AML-193 (cell line): ENCODE results near the gene PKIG.
A peak's percentile ranks its signal among the peaks of the same experiment; 100 is the strongest.

Source experiments
- DNase-seq, 2 experiments: peaks; one replicate each; lab custom pipeline; 2025; lab: John Stamatoyannopoulos, UW

The PKIG gene

DNA sequence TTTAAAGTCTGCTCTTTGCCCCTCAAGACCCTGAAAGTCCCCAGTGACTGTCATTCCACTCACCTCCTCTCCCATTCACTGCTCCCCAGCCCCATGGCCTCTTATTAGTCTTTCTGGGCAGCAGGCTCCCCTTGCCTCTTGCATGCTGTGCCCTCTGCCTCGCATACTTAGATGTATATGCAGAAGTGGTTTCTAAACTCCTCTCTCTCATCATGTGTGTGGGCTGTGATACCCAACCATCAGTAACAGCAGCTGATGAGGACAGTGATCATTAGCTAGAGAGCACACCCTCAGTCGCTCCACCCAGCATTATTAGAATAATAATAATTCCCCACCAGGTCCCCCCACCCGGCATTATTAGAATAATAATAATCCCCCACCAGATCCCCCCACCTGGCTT lies 14.5 kb downstream of the PKIG start:
- DNase-seq, result no peak

GRCh38 chr20:44597516-44597915 lies 15.1 kb downstream of the PKIG start:
- DNase-seq, result no peak

GRCh38 chr20:44597930-44598329 lies 15.6 kb downstream of the PKIG start:
- no peak for DNase-seq

DNA sequence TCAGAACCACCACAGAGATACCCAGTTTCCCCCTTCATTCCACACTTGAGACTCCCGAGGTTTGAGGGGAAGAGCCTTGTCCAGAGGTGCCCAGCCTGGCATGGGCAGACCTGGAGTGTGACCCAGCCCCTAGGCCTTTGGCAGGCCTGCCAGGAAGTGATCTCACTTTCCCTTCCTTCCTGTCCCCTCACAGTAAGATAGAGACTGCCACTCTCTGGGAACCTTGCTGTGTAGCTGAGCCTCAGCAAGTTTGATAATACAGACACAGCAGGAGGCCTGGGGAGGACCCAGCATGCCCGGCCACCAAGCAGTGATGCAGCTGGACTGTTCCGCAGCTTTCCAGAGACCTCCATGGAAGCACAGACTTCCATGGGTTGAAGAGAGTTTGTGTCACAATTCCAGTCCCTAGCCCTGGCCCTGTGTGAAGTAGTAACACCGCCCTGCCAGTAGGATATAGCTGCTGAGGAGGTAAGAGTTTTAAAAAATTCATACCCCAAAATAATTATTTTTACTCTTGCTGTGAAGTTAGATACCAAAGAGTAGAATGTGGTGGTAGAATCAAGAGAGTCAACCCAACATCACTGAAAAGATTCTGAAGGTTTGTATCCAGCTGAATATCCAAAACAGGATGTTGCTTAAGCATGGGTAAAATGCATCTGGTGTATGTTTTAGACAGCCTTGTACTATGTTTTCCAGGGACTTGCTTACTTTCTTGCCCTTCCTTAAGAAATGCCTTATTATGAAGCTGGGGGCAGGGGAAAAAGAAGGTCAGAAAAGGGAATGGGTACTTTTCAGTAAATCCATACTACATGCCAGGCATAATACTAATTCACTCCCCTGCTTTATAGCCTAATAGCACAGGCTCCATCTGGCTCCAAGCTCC lies 16.3 kb downstream of the PKIG start:
- DNase-seq, result peak in 1 of 2 experiments; percentile 6

DNA sequence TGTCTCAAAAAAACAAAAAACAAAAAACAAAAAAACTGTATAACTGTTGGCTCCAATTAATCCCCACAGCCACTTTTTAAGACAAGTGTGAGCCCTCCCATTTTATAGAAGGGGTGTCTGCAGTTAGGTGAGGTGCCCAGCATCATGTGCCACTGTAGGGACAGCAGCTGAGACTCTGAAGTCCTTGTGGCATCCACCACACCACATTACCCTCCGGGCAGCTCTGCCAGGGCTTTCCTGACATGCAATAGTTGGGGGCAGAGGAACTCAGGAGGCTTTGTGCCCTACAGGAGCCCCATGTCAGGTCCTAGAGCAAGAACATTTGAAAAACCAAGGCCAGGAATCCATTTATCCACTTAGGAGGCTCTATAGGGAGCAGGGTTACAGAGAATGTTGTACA lies 17.3 kb downstream of the PKIG start:
- no peak for DNase-seq

DNA sequence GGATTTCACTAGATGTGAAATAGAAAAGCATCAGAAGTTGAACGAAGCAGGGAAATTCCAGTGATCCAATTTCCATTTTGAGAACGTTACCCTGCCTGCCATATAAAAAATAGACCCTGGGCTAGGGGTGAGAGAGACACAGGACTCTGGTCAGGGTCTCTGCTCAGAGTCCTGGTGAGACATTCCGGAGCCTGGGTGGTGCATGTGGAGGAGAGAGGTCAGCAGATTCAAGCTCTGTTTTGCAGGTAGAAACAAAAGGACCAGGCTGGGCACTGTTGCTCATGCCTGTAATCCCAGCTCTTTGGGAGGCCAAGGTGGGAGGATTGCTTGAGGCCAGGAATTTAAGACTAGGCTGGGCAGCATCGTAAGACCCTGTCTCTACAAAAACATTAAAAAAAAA lies 17.9 kb downstream of the PKIG start:
- no peak for DNase-seq

DNA sequence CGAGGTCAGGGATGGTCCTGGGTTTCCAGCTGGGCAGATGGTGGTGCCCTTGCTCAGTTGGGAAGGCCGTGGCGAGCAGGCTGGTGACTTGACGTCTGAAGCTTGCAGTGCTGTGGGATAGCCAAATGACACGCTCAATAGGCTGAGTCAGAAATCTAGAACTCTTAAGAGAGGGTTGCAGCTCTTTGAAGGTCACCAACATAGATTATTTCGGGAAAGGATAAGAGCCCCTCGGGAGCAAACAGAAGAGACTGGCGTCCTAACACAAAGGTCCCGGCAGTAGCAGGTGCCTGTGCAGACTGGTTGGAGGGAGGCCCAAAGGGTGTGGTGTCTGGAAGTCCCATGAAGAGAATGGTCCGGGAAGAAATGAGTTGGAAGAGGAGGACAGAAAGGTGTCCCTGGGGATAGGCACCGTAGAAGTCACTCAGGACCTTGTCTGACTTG lies 18.4 kb downstream of the PKIG start:
- no peak for DNase-seq

DNA sequence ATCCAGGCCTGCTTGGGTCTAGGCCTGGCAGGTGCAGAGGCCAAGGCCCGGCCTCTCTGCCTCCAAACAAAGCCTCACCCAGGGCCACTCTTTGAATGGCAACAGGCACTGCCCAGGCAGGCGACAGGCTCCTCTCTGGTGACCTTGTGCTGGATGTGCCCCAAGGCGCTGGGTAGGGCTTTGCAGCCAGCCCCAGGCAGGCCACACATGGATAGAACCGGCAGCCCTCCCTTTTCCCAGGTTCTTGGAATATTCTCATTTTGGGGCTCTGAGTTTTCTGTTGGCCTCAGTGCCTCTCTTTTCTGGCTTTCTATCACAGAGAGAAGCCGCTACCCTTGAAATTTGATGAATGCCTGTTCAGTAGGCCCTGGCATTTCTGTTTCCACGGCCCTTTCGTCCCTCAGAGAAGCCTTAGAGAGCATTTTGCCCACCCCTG lies 18.9 kb downstream of the PKIG start:
- DNase-seq, result no peak

GRCh38 chr20:44601801-44602204 lies 19.4 kb downstream of the PKIG start:
- DNase-seq, result no peak

- no peak for DNase-seq
These were observed 20.9 kb downstream of the PKIG start for GRCh38 chr20:44603327-44603726.

DNA sequence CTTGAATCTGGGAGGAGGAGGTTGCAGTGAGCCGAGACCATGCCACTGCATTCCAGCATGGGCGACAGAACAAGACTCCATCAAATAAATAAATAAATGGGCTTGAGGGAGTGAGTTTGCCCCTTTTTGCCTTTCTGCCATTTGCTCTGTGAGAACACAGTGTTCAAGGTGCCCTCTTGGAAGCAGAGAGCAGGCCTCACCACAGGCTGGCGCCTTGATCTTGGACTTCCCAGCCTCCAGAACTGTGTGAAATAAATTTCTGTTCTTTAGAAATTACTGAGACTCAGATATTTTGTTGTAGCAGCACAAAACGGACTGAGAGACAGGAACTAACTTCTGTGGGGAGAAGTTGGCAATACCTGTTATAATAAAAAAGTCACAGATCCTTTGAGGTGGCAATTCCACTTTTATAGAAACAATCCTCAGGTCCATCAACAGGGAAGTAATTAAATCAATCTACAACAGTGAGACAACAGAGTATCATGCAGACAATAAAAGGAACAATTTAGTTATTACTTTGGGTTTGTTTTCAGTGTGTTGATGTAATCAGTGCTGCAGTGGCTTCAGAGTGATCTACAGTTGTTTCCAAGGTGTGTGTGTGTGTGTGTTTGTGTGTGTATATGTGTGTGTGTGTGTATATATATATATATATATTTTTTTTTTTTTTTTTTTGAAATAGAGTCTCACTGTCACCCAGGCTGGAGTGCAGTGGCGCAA lies 24.5 kb downstream of the PKIG start:
- DNase-seq, result no peak

GRCh38 chr20:44609006-44609515 lies 26.7 kb downstream of the PKIG start:
- DNase-seq, result no peak

DNA sequence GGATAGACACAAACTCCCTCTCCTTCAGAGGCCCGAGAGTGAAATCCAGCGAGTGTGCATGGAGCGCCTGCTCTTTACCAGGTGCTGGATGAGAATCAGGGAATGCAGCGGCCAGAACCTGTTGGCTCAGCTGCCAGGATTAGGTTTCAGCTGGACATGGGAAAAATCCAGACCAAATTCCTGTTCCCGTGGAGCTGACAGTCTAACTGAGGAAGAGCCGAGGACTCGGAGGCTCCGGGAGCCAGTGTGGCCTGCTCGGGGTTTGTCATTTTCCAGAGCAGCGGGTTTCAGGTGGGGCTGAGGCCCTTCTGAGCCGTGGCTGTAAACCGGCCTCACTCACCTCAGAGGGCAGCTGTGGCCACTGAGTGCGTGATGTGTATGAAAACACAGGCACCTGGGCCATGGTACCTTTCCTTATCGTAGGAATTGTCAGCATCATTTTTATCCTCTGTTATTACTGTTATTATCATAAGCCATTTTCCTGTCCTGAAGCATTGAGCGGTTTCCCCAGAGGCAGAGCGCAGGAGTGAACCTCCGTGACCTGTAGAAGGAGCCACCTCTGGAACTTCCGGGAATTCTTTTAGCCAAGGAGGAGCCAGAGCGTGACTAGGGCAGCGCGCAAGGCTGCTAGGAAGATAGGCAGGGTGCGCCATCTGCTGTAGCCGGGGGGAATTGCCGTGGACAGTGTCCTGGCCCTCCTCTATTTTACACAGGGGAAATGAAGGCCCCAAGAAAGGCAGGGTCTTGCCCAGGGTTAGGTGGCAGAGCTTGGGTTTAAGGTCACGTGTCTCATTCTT lies 27.3 kb downstream of the PKIG start:
- peak; percentile 61 to 64 for DNase-seq

GRCh38 chr20:44610313-44610962 lies 28.1 kb downstream of the PKIG start:
- peak in 1 of 2 experiments; percentile 25 for DNase-seq

- DNase-seq, result no peak
These were observed 31.2 kb downstream of the PKIG start for GRCh38 chr20:44613575-44613974.

- no peak for DNase-seq
These were observed 32.1 kb downstream of the PKIG start for GRCh38 chr20:44614525-44614924.

DNA sequence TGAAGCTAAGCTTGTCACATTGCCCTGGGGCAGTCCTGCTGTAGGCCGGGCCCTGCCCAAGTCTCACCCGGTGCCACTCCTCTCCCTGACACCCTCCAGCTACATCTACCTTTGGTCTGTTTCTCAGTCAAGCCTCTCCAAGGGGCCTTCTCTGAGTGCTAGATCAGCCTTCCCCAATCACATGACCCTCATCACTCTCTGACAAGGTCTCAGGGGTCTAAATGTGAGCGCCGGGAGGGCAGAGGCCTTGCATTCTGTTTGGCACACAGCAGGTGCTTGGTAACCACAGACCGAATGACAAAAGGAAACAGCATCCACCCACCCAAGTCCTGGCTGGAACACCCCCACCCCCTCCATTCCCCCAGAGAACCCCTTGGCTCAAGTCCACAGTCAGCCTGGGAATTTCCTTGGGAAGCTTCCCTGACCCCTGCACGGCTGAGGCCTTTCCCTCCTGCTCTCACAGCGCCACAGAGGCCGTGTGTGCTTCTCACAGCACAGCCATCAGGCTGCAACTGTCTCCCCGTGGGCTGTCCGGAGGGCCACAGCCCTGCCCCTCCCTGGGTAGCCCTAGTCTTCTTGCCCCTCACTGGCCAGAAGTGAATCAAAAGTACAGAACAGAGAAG lies 32.9 kb downstream of the PKIG start:
- no peak for DNase-seq

DNA sequence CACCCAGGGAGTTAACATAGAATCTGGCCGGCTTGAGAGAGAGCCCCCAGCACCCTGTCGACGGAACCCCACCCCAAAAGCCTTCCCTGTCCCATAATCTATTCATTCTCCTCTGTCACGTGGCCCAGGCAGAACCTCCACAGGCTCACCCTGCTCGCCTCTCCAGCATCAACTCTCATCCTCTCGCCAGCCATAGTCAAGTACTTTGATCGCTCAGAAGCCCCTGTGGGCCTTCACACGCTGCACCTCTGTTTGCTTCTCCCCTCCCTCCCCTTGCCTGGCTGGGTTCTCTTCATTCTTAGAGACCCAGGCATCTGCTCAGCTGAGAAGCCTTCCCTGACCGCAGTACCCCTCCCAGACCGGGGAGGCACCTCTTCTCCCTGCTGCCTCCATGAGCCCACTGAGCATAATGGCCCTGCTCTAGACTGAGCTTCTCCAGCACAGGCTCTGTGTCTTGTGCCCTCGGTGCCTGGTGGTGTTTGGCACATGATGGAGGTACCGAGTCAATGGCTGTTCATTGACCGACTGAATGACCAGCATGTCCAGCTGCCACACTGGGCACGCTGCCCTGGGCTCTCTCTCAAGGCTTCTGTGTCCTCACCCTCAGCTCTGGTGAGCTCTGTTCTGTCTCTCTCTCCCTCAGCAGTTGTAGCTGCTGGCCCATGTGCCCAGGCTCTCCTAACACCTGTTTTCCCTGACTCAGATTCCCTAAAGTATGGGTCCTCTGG lies 33.7 kb downstream of the PKIG start:
- DNase-seq, result no peak

GRCh38 chr20:44616604-44616964 lies 34.2 kb downstream of the PKIG start:
- no peak for DNase-seq

GRCh38 chr20:44618318-44618731 lies 35.9 kb downstream of the PKIG start:
- no peak for DNase-seq

- DNase-seq, result no peak
These were observed 36.9 kb downstream of the PKIG start for GRCh38 chr20:44619294-44619693.
